Ishikawa (cell line): Measurements from ENCODE around the gene ZNF101.

Source experiments
- CEBPB ChIP-seq: IDR thresholded peaks from 2 replicates; pipeline ENCODE4 v1.6.1; 2012
- CREB1 ChIP-seq: IDR thresholded peaks from 2 replicates; pipeline ENCODE4 v1.6.1; 2012; ENCODE audit warnings: low read depth
- EGR1 ChIP-seq: IDR thresholded peaks from 2 replicates; pipeline ENCODE4 v1.6.1; 2012
- EP300 ChIP-seq: IDR thresholded peaks from 2 replicates; pipeline ENCODE4 v1.6.1; 2012; ENCODE audit warnings: borderline replicate concordance
- FOXM1 ChIP-seq: IDR thresholded peaks from 2 replicates; pipeline ENCODE4 v1.6.1; 2012; ENCODE audit warnings: low read depth, borderline replicate concordance
- MAX ChIP-seq: IDR thresholded peaks from 2 replicates; pipeline ENCODE4 v1.6.1; 2012
- NFIC ChIP-seq: IDR thresholded peaks from 2 replicates; pipeline ENCODE4 v1.6.1; 2012
- RAD21 ChIP-seq: IDR thresholded peaks from 2 replicates; pipeline ENCODE4 v1.6.1; 2012; ENCODE audit warnings: low read depth
- REST ChIP-seq: IDR thresholded peaks from 2 replicates; pipeline ENCODE4 v1.6.1; 2012; ENCODE audit warnings: low read depth, mild to moderate bottlenecking
- TAF1 ChIP-seq: IDR thresholded peaks from 2 replicates; pipeline ENCODE4 v1.6.1; 2012; ENCODE audit warnings: low read depth, mild to moderate bottlenecking
- TCF12 ChIP-seq: IDR thresholded peaks from 2 replicates; pipeline ENCODE4 v1.6.1; 2012; ENCODE audit warnings: low read depth
- TEAD4 ChIP-seq: IDR thresholded peaks from 2 replicates; pipeline ENCODE4 v1.6.1; 2012
- USF1 ChIP-seq: IDR thresholded peaks from 2 replicates; pipeline ENCODE4 v1.6.1; 2012
- YY1 ChIP-seq: IDR thresholded peaks from 2 replicates; pipeline ENCODE4 v1.6.1; 2012; ENCODE audit warnings: low read depth
- ZBTB7A ChIP-seq: IDR thresholded peaks from 2 replicates; pipeline ENCODE4 v1.6.1; 2012; ENCODE audit warnings: low read depth

The ZNF101 gene

GRCh38 chr19:19732579-19733501 lies 64.2 kb downstream of the ZNF101 start, which contains the start of gene ZNF14:
ZNF14 (minus strand) TSS chr19:19733112; CDS start chr19:19732958, 154 bp downstream.
- TF ChIP-seq USF1 (no peak), MAX (peak; percentile 79), YY1 (peak; percentile 90), EGR1 (0 out of 2 replicates have a peak, but pooled peaks have one; percentile 3), ZBTB7A (no peak; the same call in 1 of the 2 replicates), RAD21 (no peak), NFIC (no peak), TCF12 (no peak), EP300 (no peak), FOXM1 (no peak), TAF1 (peak; percentile 88), CREB1 (0 out of 2 replicates have a peak, but pooled peaks have one; percentile 15), CEBPB (peak; percentile 93), TEAD4 (peak; percentile 8; the same call in 1 of the 2 replicates), REST (no peak)
